Caco-2 (cell line): ENCODE data around the gene RBM41. TPM values are rescaled to one million over a fixed set of nuclear protein-coding genes. Genes with fewer than 3 reads are reported as not detected.

Experiments
- BruUV-seq: library from RNA; stranded (reverse); fragments of 400-500 nt; replicated peaks from 2 replicates; lab custom pipeline; 2021; lab: Mats Ljungman, UMichigan
- CTCF ChIA-PET: fragments of 300-600 bp; sonication (Branson Sonifier 250); formaldehyde crosslinking; loops from one replicate; lab custom pipeline; 2022; ENCODE audit warnings: antibody characterized with exemption; lab: Charles Lee
- POLR2A ChIA-PET: fragments of 300-600 bp; sonication (Branson Sonifier 250); formaldehyde crosslinking; loops from one replicate; lab custom pipeline; 2022; ENCODE audit warnings: antibody characterized with exemption; lab: Charles Lee
- DNase-seq, 2 experiments: peaks; one replicate each; pipeline versions ENCODE4 v3.0.0 to v3.0.0-alpha.2; 2020 to 2022
- H3K27me3 ChIP-seq: replicated peaks from 2 replicates; pipeline ENCODE4 v1.6.0; 2011; ENCODE audit warnings: low read length; ENCODE audit not compliant: control insufficient read depth, insufficient read depth
- H3K36me3 ChIP-seq: 2 replicates; pipeline ENCODE4 v1.5.1; 2011; ENCODE audit warnings: low read length; ENCODE audit not compliant: control insufficient read depth, insufficient read depth
- H3K4me1 ChIP-seq: fragments of 250-450 bp; sonication (Bioruptor Pico); 2 replicates; pipeline ENCODE4 v1.5.1; 2020; ENCODE audit warnings: mild to moderate bottlenecking
- H3K4me3 ChIP-seq: 2 replicates; pipeline ENCODE4 v1.5.1; 2011; ENCODE audit warnings: low read depth, mild to moderate bottlenecking, control low read depth, low read length
- H3K9me3 ChIP-seq: fragments of 250-450 bp; sonication (Bioruptor Pico); 2 replicates; pipeline ENCODE4 v1.5.1; 2020; ENCODE audit warnings: mild to moderate bottlenecking, moderate library complexity
- H3K27ac Mint-ChIP-seq: one replicate; pipeline ENCODE4 v1.8.0; 2022; ENCODE audit warnings: mixed read lengths; ENCODE audit not compliant: unreplicated experiment
- H3K27me3 Mint-ChIP-seq: one replicate; pipeline ENCODE4 v1.8.0; 2022; ENCODE audit warnings: mixed read lengths; ENCODE audit not compliant: insufficient read depth, unreplicated experiment
- H3K36me3 Mint-ChIP-seq: one replicate; pipeline ENCODE4 v1.8.0; 2022; ENCODE audit warnings: mild to moderate bottlenecking, mixed read lengths; ENCODE audit not compliant: insufficient read depth, unreplicated experiment
- H3K4me1 Mint-ChIP-seq: one replicate; pipeline ENCODE4 v1.8.0; 2022; ENCODE audit warnings: low read depth, mixed read lengths; ENCODE audit not compliant: unreplicated experiment
- H3K4me3 Mint-ChIP-seq: one replicate; pipeline ENCODE4 v1.8.0; 2022; ENCODE audit warnings: mild to moderate bottlenecking, moderate library complexity, mixed read lengths; ENCODE audit not compliant: unreplicated experiment
- H3K9me3 Mint-ChIP-seq: one replicate; pipeline ENCODE4 v1.8.0; 2022; ENCODE audit warnings: mixed read lengths; ENCODE audit not compliant: unreplicated experiment
- intact Hi-C: fragments of 100-400 bp; cut with micrococcal nuclease; formaldehyde crosslinking; loops from one replicate; pipeline ENCODE4 v1.10.0; 2022; ENCODE audit not compliant: unreplicated experiment
- total RNA-seq: library from RNA; stranded (reverse); gene quantifications from 2 replicates; pipeline ENCODE4 v1.2.3, GENCODE V29; 2022
- TF ChIP-seq, protein P1 (sequence below), 2 experiments: fragments of 200-600 bp in 1 of 2; IDR thresholded peaks; 1 replicate in 1 of 2; 2 replicates in 1 of 2; pipeline versions ENCODE4 v1.5.1 to v1.8.0; 2011 to 2022; ENCODE audit warnings: antibody characterized with exemption in 1 of 2, control low read depth in 1 of 2, inconsistent platforms in 1 of 2, low read depth in 1 of 2, low read length in 1 of 2, mild to moderate bottlenecking in 1 of 2, moderate library complexity in 1 of 2; ENCODE audit not compliant: insufficient read depth in 1 of 2, severe bottlenecking in 1 of 2, unreplicated experiment in 1 of 2

RBM41 gene
- total RNA-seq, 1 experiment from 2014 or later = 11.8 TPM

GRCh38 chrX:107146670-107147069 lies 28.0 kb upstream of the RBM41 start:
- no TSS peak for BruUV-seq
- no peaks in the 10 kb centered on the region for H3K9me3 Mint-ChIP-seq
- no peak overlapping the region for H3K4me3 Mint-ChIP-seq
- H3K36me3 Mint-ChIP-seq = no peaks in the 10 kb centered on the region
- H3K36me3 ChIP-seq = no peaks in the 10 kb centered on the region
- H3K4me1 ChIP-seq = no peaks in the 10 kb centered on the region
- TF ChIP-seq, protein P1, sequence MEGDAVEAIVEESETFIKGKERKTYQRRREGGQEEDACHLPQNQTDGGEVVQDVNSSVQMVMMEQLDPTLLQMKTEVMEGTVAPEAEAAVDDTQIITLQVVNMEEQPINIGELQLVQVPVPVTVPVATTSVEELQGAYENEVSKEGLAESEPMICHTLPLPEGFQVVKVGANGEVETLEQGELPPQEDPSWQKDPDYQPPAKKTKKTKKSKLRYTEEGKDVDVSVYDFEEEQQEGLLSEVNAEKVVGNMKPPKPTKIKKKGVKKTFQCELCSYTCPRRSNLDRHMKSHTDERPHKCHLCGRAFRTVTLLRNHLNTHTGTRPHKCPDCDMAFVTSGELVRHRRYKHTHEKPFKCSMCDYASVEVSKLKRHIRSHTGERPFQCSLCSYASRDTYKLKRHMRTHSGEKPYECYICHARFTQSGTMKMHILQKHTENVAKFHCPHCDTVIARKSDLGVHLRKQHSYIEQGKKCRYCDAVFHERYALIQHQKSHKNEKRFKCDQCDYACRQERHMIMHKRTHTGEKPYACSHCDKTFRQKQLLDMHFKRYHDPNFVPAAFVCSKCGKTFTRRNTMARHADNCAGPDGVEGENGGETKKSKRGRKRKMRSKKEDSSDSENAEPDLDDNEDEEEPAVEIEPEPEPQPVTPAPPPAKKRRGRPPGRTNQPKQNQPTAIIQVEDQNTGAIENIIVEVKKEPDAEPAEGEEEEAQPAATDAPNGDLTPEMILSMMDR (IDR thresholded peaks at IDR 0.05; ENCODE audit: insufficient read depth in 1 of 2, low read depth in 1 of 2, low read length in 1 of 2, severe bottlenecking in 1 of 2, unreplicated experiment in 1 of 2) = no peak
- no peak for DNase-seq
- no peaks in the 10 kb centered on the region for H3K9me3 ChIP-seq
- CTCF ChIA-PET = no interaction called here
- H3K27me3 ChIP-seq = no peaks in the 10 kb centered on the region
- H3K4me1 Mint-ChIP-seq = peaks cover 10% of the 10 kb centered on the region
- POLR2A ChIA-PET = no interaction called here
- intact Hi-C loops = no loop called here
- H3K4me3 ChIP-seq = no peak overlapping the region
- H3K27me3 Mint-ChIP-seq = no peaks in the 10 kb centered on the region
- H3K27ac Mint-ChIP-seq = no peak overlapping the region

DNA sequence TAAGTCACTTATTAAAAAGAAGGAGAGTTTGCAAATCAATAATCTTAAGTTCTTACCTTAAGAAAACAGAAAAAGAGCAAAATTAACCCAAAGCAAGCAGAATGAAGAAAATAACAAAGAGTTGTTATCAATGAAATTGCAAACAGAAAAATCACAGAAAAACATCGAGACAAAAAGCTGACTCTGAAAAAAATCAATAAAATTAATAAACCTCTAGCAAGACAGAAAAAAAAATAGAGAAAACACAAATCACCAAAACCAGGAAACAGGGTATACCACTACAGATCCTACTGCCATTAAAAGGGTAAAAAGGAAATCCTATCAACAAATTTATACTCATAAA lies 17.3 kb upstream of the RBM41 start:
- POLR2A ChIA-PET = no interaction called here
- no peak overlapping the region for H3K4me3 ChIP-seq

GRCh38 chrX:107135049-107135964 lies 16.7 kb upstream of the RBM41 start:
- no peak overlapping the region for H3K27ac Mint-ChIP-seq
- intact Hi-C loops = no loop called here
- Histone ChIP-seq H3K36me3 (no peaks in the 10 kb centered on the region), H3K9me3 (no peaks in the 10 kb centered on the region), H3K4me1 (no peaks in the 10 kb centered on the region), H3K4me3 (no peak overlapping the region), H3K27me3 (no peaks in the 10 kb centered on the region)
- no peak for DNase-seq
- no peaks in the 10 kb centered on the region for H3K36me3 Mint-ChIP-seq
- ChIA-PET POLR2A (no interaction called here), CTCF (no interaction called here)
- H3K9me3 Mint-ChIP-seq = no peaks in the 10 kb centered on the region
- H3K4me1 Mint-ChIP-seq = no peaks in the 10 kb centered on the region
- TF ChIP-seq, protein P1 (IDR thresholded peaks at IDR 0.05; ENCODE audit: insufficient read depth in 1 of 2, low read depth in 1 of 2, low read length in 1 of 2, severe bottlenecking in 1 of 2, unreplicated experiment in 1 of 2) = no peak
- no peaks in the 10 kb centered on the region for H3K27me3 Mint-ChIP-seq
- H3K4me3 Mint-ChIP-seq = no peak overlapping the region
- BruUV-seq = no TSS peak

More for the DNA sequence above, 17.3 kb upstream of the RBM41 start:
- Histone ChIP-seq H3K27me3 (no peaks in the 10 kb centered on the region), H3K36me3 (no peaks in the 10 kb centered on the region), H3K4me1 (no peaks in the 10 kb centered on the region), H3K9me3 (no peaks in the 10 kb centered on the region)
- no peak overlapping the region for H3K27ac Mint-ChIP-seq
- CTCF ChIA-PET = no interaction called here
- H3K36me3 Mint-ChIP-seq = no peaks in the 10 kb centered on the region
- TF ChIP-seq, protein P1 (IDR thresholded peaks at IDR 0.05; ENCODE audit: insufficient read depth in 1 of 2, low read depth in 1 of 2, low read length in 1 of 2, severe bottlenecking in 1 of 2, unreplicated experiment in 1 of 2) = no peak
- intact Hi-C loops = no loop called here
- no TSS peak for BruUV-seq
- H3K27me3 Mint-ChIP-seq = no peaks in the 10 kb centered on the region
- H3K9me3 Mint-ChIP-seq = no peaks in the 10 kb centered on the region
- no peak for DNase-seq
- H3K4me1 Mint-ChIP-seq = no peaks in the 10 kb centered on the region
- no peak overlapping the region for H3K4me3 Mint-ChIP-seq
